NCI-H226 (cell line): ENCODE results near the gene ADCY6.
"Not testable (repeated sequence)": the region's sequence is repeated elsewhere in the genome, so short reads cannot be mapped to it uniquely, and the experiment has no call there.

Experiments
- DNase-seq: peaks from one replicate; pipeline ENCODE4 v3.0.0-alpha.2; 2015

ADCY6 gene

DNA sequence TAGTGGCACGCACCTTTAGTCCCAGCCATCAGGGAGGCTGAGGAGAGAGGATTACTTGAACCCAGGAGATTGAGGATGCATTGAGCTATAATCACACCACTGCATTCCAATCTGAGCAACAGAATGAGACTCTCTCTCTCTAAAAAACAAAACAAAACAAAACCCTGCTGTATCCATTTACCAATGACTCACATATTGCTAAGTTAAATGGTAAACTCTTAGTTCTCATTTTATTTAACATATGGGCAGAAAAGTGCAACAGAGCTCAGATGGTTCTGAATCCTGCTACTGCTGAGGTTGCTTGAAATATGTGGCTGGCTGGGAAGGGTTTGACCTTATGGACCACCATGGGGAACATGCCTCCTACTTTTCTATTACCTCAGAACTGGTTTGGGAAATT lies 38.7 kb downstream of the ADCY6 start:
- DNase-seq: no peak

- no peak for DNase-seq
Observed at GRCh38 chr12:48744251-48745008, 44.5 kb downstream of the ADCY6 start.

GRCh38 chr12:48739618-48740269 lies 49.1 kb downstream of the ADCY6 start:
- no peak for DNase-seq

- DNase-seq: no peak
Observed at GRCh38 chr12:48736456-48736855, 52.4 kb downstream of the ADCY6 start.

DNA sequence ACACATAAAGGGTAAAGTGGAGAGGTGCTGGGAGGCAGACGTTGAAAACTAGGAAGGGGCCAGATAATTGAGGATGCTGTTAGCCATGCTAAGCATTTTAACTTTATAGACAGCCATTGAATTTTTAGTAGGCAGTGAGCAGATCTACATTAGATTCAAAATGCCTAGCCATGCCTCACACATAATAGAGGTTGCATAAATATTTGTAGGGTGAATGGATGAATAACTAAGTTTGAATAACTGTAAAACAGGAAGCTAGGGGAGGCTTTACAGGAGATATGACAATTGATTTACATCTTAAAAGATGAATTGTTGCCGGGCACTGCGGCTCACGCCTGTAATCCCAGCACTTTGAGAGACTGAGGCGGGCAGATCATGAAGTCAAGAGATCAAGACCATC lies 60.1 kb downstream of the ADCY6 start:
- DNase-seq: no peak

GRCh38 chr12:48720737-48721136 lies 68.2 kb downstream of the ADCY6 start:
- not testable (repeated sequence) for DNase-seq

DNA sequence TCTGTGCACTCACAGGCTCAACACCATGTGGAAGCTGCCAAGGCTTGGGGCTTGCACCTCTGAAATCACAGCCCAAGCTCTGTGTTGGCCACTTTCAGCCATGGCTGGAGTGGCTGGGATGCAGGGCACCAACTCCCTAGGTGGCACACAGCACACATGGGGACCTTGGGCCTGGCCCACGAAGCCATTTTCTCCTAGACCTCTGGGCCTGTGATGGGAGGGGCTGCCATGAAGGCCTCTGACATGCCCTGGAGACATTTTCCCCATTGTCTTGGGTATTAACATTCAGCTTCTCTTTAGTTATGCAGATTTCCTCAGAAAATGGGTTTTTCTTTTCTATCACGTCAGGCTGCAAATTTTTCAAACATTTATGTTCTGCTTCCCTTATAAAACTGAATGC lies 68.7 kb downstream of the ADCY6 start:
- not testable (repeated sequence) for DNase-seq

- DNase-seq: not testable (repeated sequence)
Observed at GRCh38 chr12:48719002-48719401, 69.9 kb downstream of the ADCY6 start.

DNA sequence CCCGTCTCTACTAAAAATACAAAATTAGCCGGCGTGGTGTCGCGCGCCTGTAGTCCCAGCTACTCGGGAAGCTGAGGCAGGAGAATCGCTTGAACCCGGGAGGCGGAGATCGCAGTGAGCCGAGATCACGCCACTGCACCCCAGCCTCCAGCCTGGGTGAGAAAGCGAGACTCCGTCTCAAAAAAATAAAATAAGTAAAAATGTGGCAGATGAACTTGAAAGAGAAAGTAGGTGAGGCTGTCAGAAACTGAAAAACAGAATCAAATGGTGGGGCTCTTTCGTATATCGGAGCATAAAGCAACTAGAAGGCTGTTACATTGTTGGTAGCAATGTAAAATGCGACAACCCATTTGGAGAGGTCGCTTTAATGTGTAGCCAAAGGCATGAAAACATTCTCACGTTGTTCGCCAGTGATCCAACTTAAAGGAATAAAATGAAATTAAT lies 71.6 kb downstream of the ADCY6 start:
- no peak for DNase-seq

GRCh38 chr12:48716493-48717251 lies 72.2 kb downstream of the ADCY6 start, which contains the start of gene CCNT1:
TSS of gene CCNT1 (minus strand) at chr12:48716707. CDS start at chr12:48716675, 32 bp downstream.
- DNase-seq: peak; percentile 100
